ENCODE data around the gene NCBP2L.

- TF ChIP-seq REST (IDR thresholded peaks at IDR 0.05; ENCODE audit: unreplicated experiment) (no peak), CTCF (conservative IDR thresholded peaks at IDR 0.05; ENCODE audit: low read depth in 2 of 2) (no peak), CREB1 (CRISPR knock-in tag; IDR thresholded peaks at IDR 0.05; ENCODE audit: low read depth) (no peak), POLR2AphosphoS5 (IDR thresholded peaks at IDR 0.05; ENCODE audit: low read depth) (no peak), EZH2 (IDR thresholded peaks at IDR 0.05; ENCODE audit: low read depth, unreplicated experiment) (no peak), EZH2phosphoT487 (IDR thresholded peaks at IDR 0.05; ENCODE audit: unreplicated experiment) (no peak), JUNB (IDR thresholded peaks at IDR 0.05; ENCODE audit: unreplicated experiment) (no peak)
Observed at GRCh38 chrX:107823456-107823855, 45.9 kb downstream of the NCBP2L start.

Data from GM23338 (cell line).